ENCODE results near the gene ZNF385A.
A peak's percentile ranks its signal among the peaks of the same experiment; 100 is the strongest.

Gene ZNF385A

GRCh38 chr12:54394281-54394719 lies 9.8 kb upstream of the ZNF385A start (continued):
- TF ChIP-seq ZNF211 (tag by site-specific recombination; IDR thresholded peaks at IDR 0.05; ENCODE audit: low read depth): no peak
- TF ChIP-seq ZNF37A (tag by site-specific recombination; IDR thresholded peaks at IDR 0.05): no peak
- no peak for TF ChIP-seq ZNF223 (tag by site-specific recombination; IDR thresholded peaks at IDR 0.05)
- no peak for TF ChIP-seq SALL2 (tag by site-specific recombination; IDR thresholded peaks at IDR 0.05; ENCODE audit: borderline replicate concordance)
- no peak for TF ChIP-seq YY2 (tag by site-specific recombination; IDR thresholded peaks at IDR 0.05)
- no peak for TF ChIP-seq WT1 (tag by site-specific recombination; IDR thresholded peaks at IDR 0.05)
- TF ChIP-seq KLF10 (tag by site-specific recombination; IDR thresholded peaks at IDR 0.05): no peak
- no peak for TF ChIP-seq SP7 (tag by site-specific recombination; IDR thresholded peaks at IDR 0.05)
- TF ChIP-seq, protein P1, sequence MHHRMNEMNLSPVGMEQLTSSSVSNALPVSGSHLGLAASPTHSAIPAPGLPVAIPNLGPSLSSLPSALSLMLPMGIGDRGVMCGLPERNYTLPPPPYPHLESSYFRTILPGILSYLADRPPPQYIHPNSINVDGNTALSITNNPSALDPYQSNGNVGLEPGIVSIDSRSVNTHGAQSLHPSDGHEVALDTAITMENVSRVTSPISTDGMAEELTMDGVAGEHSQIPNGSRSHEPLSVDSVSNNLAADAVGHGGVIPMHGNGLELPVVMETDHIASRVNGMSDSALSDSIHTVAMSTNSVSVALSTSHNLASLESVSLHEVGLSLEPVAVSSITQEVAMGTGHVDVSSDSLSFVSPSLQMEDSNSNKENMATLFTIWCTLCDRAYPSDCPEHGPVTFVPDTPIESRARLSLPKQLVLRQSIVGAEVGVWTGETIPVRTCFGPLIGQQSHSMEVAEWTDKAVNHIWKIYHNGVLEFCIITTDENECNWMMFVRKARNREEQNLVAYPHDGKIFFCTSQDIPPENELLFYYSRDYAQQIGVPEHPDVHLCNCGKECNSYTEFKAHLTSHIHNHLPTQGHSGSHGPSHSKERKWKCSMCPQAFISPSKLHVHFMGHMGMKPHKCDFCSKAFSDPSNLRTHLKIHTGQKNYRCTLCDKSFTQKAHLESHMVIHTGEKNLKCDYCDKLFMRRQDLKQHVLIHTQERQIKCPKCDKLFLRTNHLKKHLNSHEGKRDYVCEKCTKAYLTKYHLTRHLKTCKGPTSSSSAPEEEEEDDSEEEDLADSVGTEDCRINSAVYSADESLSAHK (tag by site-specific recombination; IDR thresholded peaks at IDR 0.05): no peak
- TF ChIP-seq GLI2 (tag by site-specific recombination; IDR thresholded peaks at IDR 0.05; ENCODE audit: borderline replicate concordance, low read depth): no peak
- TF ChIP-seq ZNF19 (tag by site-specific recombination; IDR thresholded peaks at IDR 0.05; ENCODE audit: low read depth): no peak
- TF ChIP-seq ZNF660 (tag by site-specific recombination; IDR thresholded peaks at IDR 0.05): peak; percentile 57
- no peak for TF ChIP-seq SP2 (tag by site-specific recombination; IDR thresholded peaks at IDR 0.05)
- TF ChIP-seq ZNF677 (tag by site-specific recombination; IDR thresholded peaks at IDR 0.05): no peak
- TF ChIP-seq ZNF202 (tag by site-specific recombination; IDR thresholded peaks at IDR 0.05; ENCODE audit: borderline replicate concordance): no peak
- TF ChIP-seq ZNF2 (tag by site-specific recombination; IDR thresholded peaks at IDR 0.05): no peak
- TF ChIP-seq, protein P2, sequence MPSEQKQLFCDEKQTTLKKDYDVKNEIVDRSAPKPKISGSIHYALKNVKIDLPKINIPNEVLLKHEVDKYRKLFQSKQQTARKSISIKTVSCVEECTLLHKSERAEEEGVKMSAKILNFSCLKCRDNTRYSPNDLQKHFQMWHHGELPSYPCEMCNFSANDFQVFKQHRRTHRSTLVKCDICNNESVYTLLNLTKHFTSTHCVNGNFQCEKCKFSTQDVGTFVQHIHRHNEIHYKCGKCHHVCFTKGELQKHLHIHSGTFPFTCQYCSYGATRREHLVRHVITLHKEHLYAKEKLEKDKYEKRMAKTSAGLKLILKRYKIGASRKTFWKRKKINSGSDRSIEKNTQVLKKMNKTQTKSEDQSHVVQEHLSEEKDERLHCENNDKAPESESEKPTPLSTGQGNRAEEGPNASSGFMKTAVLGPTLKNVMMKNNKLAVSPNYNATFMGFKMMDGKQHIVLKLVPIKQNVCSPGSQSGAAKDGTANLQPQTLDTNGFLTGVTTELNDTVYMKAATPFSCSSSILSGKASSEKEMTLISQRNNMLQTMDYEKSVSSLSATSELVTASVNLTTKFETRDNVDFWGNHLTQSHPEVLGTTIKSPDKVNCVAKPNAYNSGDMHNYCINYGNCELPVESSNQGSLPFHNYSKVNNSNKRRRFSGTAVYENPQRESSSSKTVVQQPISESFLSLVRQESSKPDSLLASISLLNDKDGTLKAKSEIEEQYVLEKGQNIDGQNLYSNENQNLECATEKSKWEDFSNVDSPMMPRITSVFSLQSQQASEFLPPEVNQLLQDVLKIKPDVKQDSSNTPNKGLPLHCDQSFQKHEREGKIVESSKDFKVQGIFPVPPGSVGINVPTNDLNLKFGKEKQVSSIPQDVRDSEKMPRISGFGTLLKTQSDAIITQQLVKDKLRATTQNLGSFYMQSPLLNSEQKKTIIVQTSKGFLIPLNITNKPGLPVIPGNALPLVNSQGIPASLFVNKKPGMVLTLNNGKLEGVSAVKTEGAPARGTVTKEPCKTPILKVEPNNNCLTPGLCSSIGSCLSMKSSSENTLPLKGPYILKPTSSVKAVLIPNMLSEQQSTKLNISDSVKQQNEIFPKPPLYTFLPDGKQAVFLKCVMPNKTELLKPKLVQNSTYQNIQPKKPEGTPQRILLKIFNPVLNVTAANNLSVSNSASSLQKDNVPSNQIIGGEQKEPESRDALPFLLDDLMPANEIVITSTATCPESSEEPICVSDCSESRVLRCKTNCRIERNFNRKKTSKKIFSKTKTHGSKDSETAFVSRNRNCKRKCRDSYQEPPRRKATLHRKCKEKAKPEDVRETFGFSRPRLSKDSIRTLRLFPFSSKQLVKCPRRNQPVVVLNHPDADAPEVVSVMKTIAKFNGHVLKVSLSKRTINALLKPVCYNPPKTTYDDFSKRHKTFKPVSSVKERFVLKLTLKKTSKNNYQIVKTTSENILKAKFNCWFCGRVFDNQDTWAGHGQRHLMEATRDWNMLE (tag by site-specific recombination; conservative IDR thresholded peaks at IDR 0.05; ENCODE audit: low read depth): no peak
- TF ChIP-seq HIC1 (tag by site-specific recombination; IDR thresholded peaks at IDR 0.05): no peak
- no peak for TF ChIP-seq HOXA7 (CRISPR knock-in tag; IDR thresholded peaks at IDR 0.05; ENCODE audit: borderline replicate concordance)
- no peak for TF ChIP-seq ZEB2 (tag by site-specific recombination; IDR thresholded peaks at IDR 0.05)
- TF ChIP-seq ZNF596 (tag by site-specific recombination; IDR thresholded peaks at IDR 0.05): no peak
- peak; percentile 35; the same call in 1 of the 2 replicates for TF ChIP-seq ZSCAN30 (tag by site-specific recombination; IDR thresholded peaks at IDR 0.05)
- TF ChIP-seq ZNF843 (tag by site-specific recombination; IDR thresholded peaks at IDR 0.05): no peak
- TF ChIP-seq ZNF654 (tag by site-specific recombination; IDR thresholded peaks at IDR 0.05; ENCODE audit: low read depth): peak; percentile 63
- TF ChIP-seq ZSCAN16 (tag by site-specific recombination; IDR thresholded peaks at IDR 0.05): no peak
- no peak for TF ChIP-seq ZFHX2 (tag by site-specific recombination; conservative IDR thresholded peaks at IDR 0.05)
- TF ChIP-seq ZNF433 (tag by site-specific recombination; IDR thresholded peaks at IDR 0.05; ENCODE audit: low read depth): no peak
- no peak for TF ChIP-seq BCL11B (tag by site-specific recombination; IDR thresholded peaks at IDR 0.05; ENCODE audit: low read depth)
- peak; percentile 52 for TF ChIP-seq CTCF (tag by site-specific recombination; IDR thresholded peaks at IDR 0.05)
- peak; percentile 11; the same call in 1 of the 2 replicates for TF ChIP-seq IKZF3 (tag by site-specific recombination; IDR thresholded peaks at IDR 0.05)
- no peak for TF ChIP-seq ZNF10 (tag by site-specific recombination; IDR thresholded peaks at IDR 0.05)
- no peak for TF ChIP-seq ZNF623 (tag by site-specific recombination; IDR thresholded peaks at IDR 0.05)
